MCF 10A (cell line): Measurements from ENCODE around the gene PCDHB7. TPM values are rescaled to one million over a fixed set of nuclear protein-coding genes. Genes with fewer than 3 reads are reported as not detected.
A peak's percentile ranks its signal among the peaks of the same experiment; 100 is the strongest.
"Not testable (repeated sequence)": the region's sequence is repeated elsewhere in the genome, so short reads cannot be mapped to it uniquely, and the experiment has no call there.

Source experiments
- BruUV-seq: library from RNA; stranded (reverse); fragments of 400-500 nt; replicated peaks from 2 replicates; lab custom pipeline; 2021; lab: Mats Ljungman, UMichigan
- CTCF ChIA-PET: fragments of 300-600 bp; sonication (Branson Sonifier 250); formaldehyde crosslinking; extraction: SDS; loops from one replicate; lab custom pipeline; 2021; ENCODE audit warnings: antibody characterized with exemption, inconsistent platforms; lab: Yijun Ruan, JAX
- POLR2A ChIA-PET: fragments of 300-600, 350-650 bp; sonication (Branson Sonifier 250); formaldehyde crosslinking; extraction: SDS; loops from one replicate; lab custom pipeline; 2020; ENCODE audit warnings: antibody characterized with exemption, inconsistent platforms; lab: Yijun Ruan, JAX
- DNase-seq: peaks from one replicate; pipeline ENCODE4 v3.0.0-alpha.2; 2018; ENCODE audit not compliant: unreplicated experiment
- H3K27ac Mint-ChIP-seq: one replicate; pipeline ENCODE4 v1.8.0; 2022; ENCODE audit warnings: mild to moderate bottlenecking, low read depth, mixed read lengths; ENCODE audit not compliant: unreplicated experiment
- H3K27me3 Mint-ChIP-seq: one replicate; pipeline ENCODE4 v1.8.0; 2022; ENCODE audit warnings: mixed read lengths; ENCODE audit not compliant: insufficient read depth, unreplicated experiment
- H3K36me3 Mint-ChIP-seq: one replicate; pipeline ENCODE4 v1.8.0; 2022; ENCODE audit warnings: mild to moderate bottlenecking, moderate library complexity, mixed read lengths; ENCODE audit not compliant: insufficient read depth, unreplicated experiment
- H3K4me1 Mint-ChIP-seq: one replicate; pipeline ENCODE4 v1.8.0; 2022; ENCODE audit warnings: mixed read lengths; ENCODE audit not compliant: insufficient read depth, unreplicated experiment
- H3K4me3 Mint-ChIP-seq: one replicate; pipeline ENCODE4 v1.8.0; 2022; ENCODE audit warnings: mild to moderate bottlenecking, moderate library complexity, mixed read lengths; ENCODE audit not compliant: unreplicated experiment
- H3K9me3 Mint-ChIP-seq: one replicate; pipeline ENCODE4 v1.8.0; 2022; ENCODE audit warnings: mixed read lengths; ENCODE audit not compliant: unreplicated experiment
- CTCF ChIP-seq: fragments of 200-600 bp; IDR thresholded peaks from one replicate; pipeline ENCODE4 v1.8.0; 2022; ENCODE audit warnings: antibody characterized with exemption, mild to moderate bottlenecking; ENCODE audit not compliant: unreplicated experiment
- intact Hi-C: fragments of 100-400 bp; cut with micrococcal nuclease; formaldehyde crosslinking; loops from 2 replicates; pipeline ENCODE4 v1.14.1; 2022
- total RNA-seq: library from RNA; stranded (reverse); gene quantifications from 2 replicates; pipeline ENCODE4 v1.2.3, GENCODE V29; 2022

The PCDHB7 gene
- total RNA-seq, 1 experiment from 2014 or later: 0.28 TPM

GRCh38 chr5:141192110-141192725 is 19.8 kb downstream of the PCDHB7 start, which contains the start of gene PCDHB10:
Gene PCDHB10, plus strand, starts transcription at chr5:141192353. Its CDS starts 200 bp downstream, at chr5:141192553.
- Mint-ChIP-seq H3K4me3 (peak within 1 kb of the TSS; percentile 81), H3K27me3 (no peaks in the 10 kb centered on the region), H3K27ac (no peak within 1 kb of the TSS), H3K36me3 (peaks cover 17% of the 10 kb centered on the region), H3K9me3 (peaks cover 44% of the 10 kb centered on the region), H3K4me1 (peaks cover 7% of the 10 kb centered on the region)
- POLR2A ChIA-PET: interaction anchor here (1.0 to 3.3 kb wide), 4 partner anchors 31 to 372 kb away, joined by 4 to 15 read pairs (median 6); partner anchors contain the start of genes PCDHB14 and TAF7
- intact Hi-C loops: loop anchor here (1.0 kb wide), 1 partner anchor 369 kb away; no protein-coding TSS in a partner anchor
- DNase-seq: peak; percentile 60
- CTCF ChIA-PET: interaction anchor here (0.6 to 2.5 kb wide), 38 partner anchors 10 to 1940 kb away, joined by 3 to 26 read pairs (median 4); partner anchors contain the start of genes PCDHB13, PCDHB14, PCDHB16 and PCDHB4
- TF ChIP-seq CTCF: peak; percentile 76
- no TSS peak for BruUV-seq

DNA sequence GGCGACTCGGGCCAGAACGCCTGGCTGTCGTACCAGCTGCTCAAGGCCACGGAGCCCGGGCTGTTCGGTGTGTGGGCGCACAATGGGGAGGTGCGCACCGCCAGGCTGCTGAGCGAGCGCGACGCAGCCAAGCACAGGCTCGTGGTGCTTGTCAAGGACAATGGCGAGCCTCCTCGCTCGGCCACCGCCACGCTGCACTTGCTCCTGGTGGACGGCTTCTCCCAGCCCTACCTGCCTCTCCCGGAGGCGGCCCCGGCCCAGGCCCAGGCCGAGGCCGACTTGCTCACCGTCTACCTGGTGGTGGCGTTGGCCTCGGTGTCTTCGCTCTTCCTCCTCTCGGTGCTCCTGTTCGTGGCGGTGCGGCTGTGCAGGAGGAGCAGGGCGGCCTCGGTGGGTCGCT is 21.9 kb downstream of the PCDHB7 start:
- DNase-seq, H3K4me1 Mint-ChIP-seq, intact Hi-C loops, H3K27me3 Mint-ChIP-seq, H3K4me3 Mint-ChIP-seq, H3K27ac Mint-ChIP-seq, POLR2A ChIA-PET, BruUV-seq: not testable (repeated sequence)
- H3K36me3 Mint-ChIP-seq: peaks cover 17% of the 10 kb centered on the region
- H3K9me3 Mint-ChIP-seq: peaks cover 57% of the 10 kb centered on the region
- CTCF ChIA-PET: interaction anchor here (1.4 kb wide), 1 partner anchor 370 kb away, joined by 3 read pairs; no protein-coding TSS in a partner anchor

- H3K4me1 Mint-ChIP-seq: peaks cover 6% of the 10 kb centered on the region
- POLR2A ChIA-PET: interaction anchor here (0.7 to 1.0 kb wide), 2 partner anchors 139 to 362 kb away, joined by 3 to 4 read pairs; no protein-coding TSS in a partner anchor
- no peak for TF ChIP-seq CTCF
- DNase-seq: no peak
- no TSS peak for BruUV-seq
- H3K27ac Mint-ChIP-seq: no peak overlapping the region
- no peak overlapping the region for H3K4me3 Mint-ChIP-seq
- peaks cover 61% of the 10 kb centered on the region for H3K9me3 Mint-ChIP-seq
- no peaks in the 10 kb centered on the region for H3K27me3 Mint-ChIP-seq
- intact Hi-C loops: no loop called here
- CTCF ChIA-PET: interaction anchor here (0.7 to 1.8 kb wide), 9 partner anchors 9 to 726 kb away, joined by 3 to 8 read pairs (median 4); partner anchors contain the start of genes PCDHB14, PCDHB9 and PCDHGA7
- H3K36me3 Mint-ChIP-seq: peaks cover 12% of the 10 kb centered on the region
Measured at GRCh38 chr5:141196363-141196762, 23.9 kb downstream of the PCDHB7 start.

GRCh38 chr5:141199359-141200235 is 27.2 kb downstream of the PCDHB7 start, which contains the start of gene PCDHB11:
Gene PCDHB11, plus strand, starts transcription at chr5:141199627. Its CDS starts 148 bp downstream, at chr5:141199775.
- Mint-ChIP-seq H3K27me3 (no peaks in the 10 kb centered on the region), H3K4me3 (peak within 1 kb of the TSS; percentile 61), H3K27ac (no peak within 1 kb of the TSS), H3K4me1 (no peaks in the 10 kb centered on the region), H3K36me3 (peaks cover 3% of the 10 kb centered on the region), H3K9me3 (peaks cover 56% of the 10 kb centered on the region)
- peak; percentile 40 for TF ChIP-seq CTCF
- BruUV-seq: TSS peak; percentile 36
- intact Hi-C loops: no loop called here
- ChIA-PET POLR2A (interaction anchor here (0.5 to 2.4 kb wide), 8 partner anchors 90 to 367 kb away, joined by 3 to 26 read pairs (median 6); partner anchors contain the start of gene TAF7), CTCF (interaction anchor here (0.6 to 3.6 kb wide), 30 partner anchors 9 to 470 kb away, joined by 3 to 36 read pairs (median 4); partner anchors contain the start of genes PCDHA4, PCDHB12, PCDHB14 and PCDHB16)
- peak; percentile 32 for DNase-seq

DNA sequence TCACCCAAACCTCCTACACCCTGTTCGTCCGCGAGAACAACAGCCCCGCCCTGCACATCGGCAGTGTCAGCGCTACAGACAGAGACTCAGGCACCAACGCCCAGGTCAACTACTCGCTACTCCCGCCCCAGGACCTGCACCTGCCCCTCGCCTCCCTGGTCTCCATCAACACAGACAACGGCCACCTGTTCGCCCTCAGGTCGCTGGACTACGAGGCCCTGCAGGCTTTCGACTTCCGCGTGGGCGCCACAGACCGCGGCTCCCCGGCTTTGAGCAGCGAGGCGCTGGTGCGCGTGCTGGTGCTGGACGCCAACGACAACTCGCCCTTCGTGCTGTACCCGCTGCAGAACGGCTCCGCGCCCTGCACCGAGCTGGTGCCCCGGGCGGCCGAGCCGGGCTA is 28.7 kb downstream of the PCDHB7 start:
- intact Hi-C loops, H3K4me3 Mint-ChIP-seq, H3K27ac Mint-ChIP-seq, BruUV-seq, H3K4me1 Mint-ChIP-seq, H3K27me3 Mint-ChIP-seq, DNase-seq, POLR2A ChIA-PET, H3K36me3 Mint-ChIP-seq: not testable (repeated sequence)
- H3K9me3 Mint-ChIP-seq: peaks cover 53% of the 10 kb centered on the region
- CTCF ChIA-PET: interaction anchor here (1.4 kb wide), 1 partner anchor 363 kb away, joined by 6 read pairs; no protein-coding TSS in a partner anchor

DNA sequence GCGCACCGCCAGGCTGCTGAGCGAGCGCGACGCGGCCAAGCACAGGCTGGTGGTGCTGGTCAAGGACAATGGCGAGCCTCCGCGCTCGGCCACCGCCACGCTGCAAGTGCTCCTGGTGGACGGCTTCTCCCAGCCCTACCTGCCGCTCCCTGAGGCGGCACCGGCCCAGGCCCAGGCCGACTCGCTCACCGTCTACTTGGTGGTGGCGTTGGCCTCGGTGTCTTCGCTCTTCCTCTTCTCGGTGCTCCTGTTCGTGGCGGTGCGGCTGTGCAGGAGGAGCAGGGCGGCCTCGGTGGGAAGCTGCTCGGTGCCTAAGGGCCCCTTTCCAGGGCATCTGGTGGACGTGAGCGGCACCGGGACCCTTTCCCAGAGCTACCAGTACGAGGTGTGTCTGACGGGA is 29.2 kb downstream of the PCDHB7 start:
- CTCF ChIA-PET: interaction anchor here (0.7 to 1.5 kb wide), 4 partner anchors 10 to 362 kb away, joined by 3 to 7 read pairs (median 4); partner anchors contain the start of genes PCDHB10, PCDHB7 and TAF7
- POLR2A ChIA-PET, H3K4me1 Mint-ChIP-seq, H3K27me3 Mint-ChIP-seq, H3K36me3 Mint-ChIP-seq, intact Hi-C loops, DNase-seq, H3K27ac Mint-ChIP-seq, BruUV-seq, H3K4me3 Mint-ChIP-seq: not testable (repeated sequence)
- peaks cover 48% of the 10 kb centered on the region for H3K9me3 Mint-ChIP-seq
